Stimulated activated CD4-positive, alpha-beta T cell treated with anti-CD3 and anti-CD28 coated beads, Interleukin-2, amount 100 ng/mL, for 4 hours (primary cell): ENCODE results near the gene LRIF1.
"Not testable (repeated sequence)": the region's sequence is repeated elsewhere in the genome, so short reads cannot be mapped to it uniquely, and the experiment has no call there.

Experiments
- DNase-seq: peaks from one replicate; pipeline ENCODE4 v3.0.0-alpha.2; 2020; ENCODE audit warnings: low read depth

The LRIF1 gene

DNA sequence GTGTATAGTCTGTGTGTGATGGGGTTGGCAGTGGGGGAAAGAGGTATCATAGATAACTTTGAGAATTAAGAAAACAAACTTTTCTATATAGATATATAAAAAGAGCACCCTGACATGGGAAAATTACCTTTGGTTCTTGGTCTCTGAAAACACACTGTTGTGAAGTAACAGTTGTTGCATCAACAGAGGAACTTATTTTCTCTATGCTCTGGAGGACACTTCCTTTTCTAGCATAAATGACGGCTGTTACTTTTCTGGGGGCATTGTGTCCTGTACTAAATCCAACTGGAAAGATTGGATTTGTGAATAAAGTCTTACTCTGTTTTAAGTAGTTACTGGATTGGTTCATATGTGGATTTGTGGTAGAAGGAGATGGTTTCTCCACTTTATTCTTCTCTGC lies 12.6 kb downstream of the LRIF1 start:
- no peak for DNase-seq

DNA sequence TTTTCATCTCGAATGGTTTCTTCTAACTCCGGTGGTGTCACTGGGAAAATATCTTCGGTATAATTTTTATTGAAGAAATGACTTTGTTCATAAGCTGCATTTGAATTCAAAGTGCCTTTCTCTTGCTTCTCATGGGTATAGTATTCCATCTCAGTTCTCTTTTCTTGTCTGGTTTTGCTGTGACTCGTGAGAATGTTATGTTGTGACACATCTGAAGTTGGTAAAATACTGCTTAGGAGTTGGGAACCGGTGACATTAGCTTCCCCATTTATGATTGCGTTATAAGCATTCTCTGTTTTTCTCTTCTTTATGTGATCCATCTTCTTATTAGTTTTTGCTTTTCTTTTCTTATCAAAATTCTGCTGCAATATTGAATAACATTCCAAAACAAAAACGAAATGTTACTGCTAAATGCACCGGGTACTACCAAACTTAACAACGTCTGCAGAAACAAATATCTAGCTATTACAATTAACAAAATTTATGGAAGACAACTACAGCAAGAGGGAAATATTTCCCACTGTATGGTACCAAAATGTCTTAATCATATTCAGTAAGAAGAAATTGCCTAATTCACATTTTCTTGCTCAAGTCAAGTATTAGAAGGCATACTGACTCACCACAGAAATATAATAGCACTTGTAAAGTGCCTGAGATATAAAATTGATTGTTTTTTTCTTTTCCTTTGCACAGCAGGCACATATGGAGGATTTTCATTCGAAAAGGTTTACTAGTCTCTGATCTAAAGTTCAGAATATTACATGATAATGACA lies 15.5 kb downstream of the LRIF1 start:
- DNase-seq, result no peak

DNA sequence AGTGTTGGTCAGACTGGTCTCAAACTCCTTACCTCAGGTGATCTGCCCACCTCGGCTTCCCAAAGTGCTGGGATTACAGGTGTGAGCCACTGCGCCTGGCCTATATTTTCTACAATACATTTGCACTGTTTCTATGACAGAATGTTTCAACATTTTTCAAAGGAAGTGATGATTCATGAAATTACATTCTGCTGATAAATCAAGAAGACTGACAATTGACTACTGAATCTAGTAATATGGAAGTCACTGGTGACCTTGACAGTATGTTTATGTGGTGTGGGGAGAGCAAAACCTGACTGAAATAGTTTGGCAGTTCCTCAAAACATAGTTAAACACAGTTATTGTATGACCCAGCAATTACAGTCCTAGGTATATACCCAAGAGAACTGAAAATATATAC lies 18.1 kb downstream of the LRIF1 start:
- no peak for DNase-seq

DNA sequence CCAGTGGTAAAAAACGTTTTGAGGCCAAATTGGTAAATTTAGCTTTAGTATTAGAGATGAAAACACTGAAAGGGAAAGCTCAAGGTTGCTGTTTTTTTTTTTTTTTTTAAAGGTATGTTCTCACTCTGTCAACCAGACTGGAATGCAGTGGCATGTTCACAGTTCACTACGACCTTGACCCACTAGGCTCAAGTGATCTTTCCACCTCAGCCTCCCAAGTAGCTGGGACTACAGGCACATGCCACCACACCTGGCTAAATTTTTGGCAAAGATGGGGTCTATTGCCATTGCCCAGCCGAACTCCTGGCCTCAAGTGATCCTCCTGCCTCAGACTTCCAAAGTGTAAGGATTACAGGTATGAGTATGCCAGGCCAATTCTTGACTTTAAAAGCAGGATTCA lies 18.9 kb downstream of the LRIF1 start:
- DNase-seq, result no peak

DNA sequence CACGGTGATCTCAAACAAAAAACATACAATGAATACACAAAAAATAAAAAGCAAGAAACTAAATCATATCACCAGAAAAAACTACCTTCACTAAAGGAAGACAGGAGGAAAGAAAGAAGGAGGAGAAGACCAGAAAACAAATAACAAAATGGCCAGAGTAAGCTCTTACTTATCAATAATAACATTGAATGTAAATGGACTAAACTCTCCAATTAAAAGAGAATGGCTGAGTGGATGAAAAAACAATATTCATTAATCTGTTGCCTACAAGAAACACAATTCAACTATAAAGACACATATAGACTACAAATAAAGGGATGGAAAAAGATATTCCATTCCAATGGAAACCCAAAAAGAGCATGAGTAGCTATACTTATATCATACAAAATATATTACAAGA lies 27.2 kb downstream of the LRIF1 start:
- DNase-seq, result no peak

DNA sequence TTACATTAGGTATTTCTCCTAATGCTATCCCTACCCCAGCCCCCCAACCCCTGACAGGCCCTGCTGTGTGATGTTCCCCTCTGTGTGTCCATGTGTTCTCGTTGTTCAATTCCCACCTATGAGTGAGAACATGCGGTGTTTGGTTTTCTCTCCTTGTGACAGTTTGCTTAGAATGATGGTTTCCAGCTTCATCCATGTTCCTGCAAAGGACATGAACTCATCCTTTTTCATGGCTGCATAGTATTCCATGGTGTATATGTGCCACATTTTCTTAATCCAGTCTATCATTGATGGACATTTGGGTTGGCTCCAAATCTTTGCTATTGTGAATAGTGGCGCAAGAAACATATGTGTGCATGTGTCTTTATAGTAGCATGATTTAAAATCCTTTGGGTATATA lies 32.6 kb downstream of the LRIF1 start:
- not testable (repeated sequence) for DNase-seq

DNA sequence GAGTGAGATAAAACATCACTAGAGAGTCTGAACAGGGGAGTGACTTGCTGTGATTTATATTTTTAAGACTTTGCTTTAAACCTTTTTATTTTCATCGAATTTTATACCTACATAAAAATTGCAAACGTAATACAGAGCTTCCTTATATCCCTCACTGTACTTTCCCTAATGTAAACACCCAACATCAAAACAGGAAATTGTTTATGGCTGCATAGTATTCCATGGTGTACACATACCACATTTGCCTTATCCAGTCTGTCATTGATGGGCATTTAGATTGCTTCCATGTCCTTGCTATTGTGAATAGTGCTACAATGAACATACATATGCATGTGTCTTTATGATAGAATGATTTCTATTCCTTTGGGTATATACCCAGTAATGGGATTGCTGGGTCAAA lies 34.8 kb downstream of the LRIF1 start:
- no peak for DNase-seq

DNA sequence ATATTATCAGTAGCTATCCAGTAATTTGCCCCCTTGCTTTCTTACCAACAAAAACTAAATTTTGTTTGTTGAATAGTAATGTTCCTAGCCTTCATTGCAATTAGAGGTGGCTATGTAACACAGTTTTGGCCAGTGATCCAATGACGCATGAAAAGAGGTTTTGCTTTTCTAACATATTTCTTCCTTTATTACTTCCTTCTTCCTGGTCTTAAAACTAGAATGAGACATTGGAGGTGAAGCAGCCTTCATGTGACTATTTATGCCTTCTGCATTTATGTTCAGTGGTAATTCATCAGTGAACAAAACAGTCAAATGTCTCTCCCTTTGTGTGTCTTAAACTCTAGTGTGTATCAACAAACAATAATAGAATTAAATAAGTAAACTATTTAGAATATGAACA lies 35.5 kb downstream of the LRIF1 start:
- DNase-seq, result no peak

DNA sequence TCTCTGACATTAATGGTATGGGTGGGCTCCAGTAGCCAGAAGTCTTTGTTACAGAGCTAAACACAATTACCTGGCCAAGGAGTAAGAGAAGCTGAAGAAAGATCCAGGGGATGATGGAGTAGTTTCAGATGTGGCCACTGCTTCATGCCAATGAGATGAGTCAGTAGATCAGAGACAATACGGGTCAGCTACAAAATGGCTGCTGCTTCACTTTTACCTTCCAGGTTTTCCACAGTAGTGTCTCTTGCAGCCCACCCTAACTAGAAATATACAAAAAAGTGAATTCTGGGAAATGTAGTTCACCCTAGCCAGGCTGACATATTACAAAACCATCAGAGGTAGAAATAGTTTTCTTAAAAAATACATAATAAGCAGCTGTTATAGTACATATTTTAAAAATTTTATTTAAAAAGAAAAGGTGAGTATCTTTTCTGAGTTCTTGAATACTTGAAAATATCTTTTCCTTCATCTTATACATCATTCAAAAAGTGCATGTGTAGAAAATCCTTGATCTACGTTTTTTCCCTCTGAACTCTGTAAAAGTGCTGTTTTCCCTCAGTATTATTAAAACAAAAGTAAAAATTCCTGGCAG lies 36.1 kb downstream of the LRIF1 start:
- no peak for DNase-seq

DNA sequence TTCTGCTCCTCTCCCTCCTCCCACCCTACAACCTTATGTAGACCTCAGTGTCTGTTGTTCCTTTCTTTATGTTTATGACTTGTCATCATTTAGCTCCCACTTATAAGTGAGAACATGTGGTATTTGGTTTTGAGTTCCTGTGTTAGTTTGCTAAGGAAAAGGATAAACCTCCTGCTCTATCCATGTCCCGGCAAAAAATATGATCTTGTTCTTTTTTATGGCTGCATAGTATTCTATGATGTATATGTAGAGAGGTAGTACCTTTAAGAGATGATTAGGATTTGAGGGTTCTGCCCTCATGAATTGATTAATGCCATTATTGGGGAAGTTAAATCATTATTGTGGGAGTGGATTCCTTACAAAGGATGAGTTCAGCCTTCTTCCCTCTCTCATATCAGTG lies 41.8 kb downstream of the LRIF1 start:
- no peak for DNase-seq

DNA sequence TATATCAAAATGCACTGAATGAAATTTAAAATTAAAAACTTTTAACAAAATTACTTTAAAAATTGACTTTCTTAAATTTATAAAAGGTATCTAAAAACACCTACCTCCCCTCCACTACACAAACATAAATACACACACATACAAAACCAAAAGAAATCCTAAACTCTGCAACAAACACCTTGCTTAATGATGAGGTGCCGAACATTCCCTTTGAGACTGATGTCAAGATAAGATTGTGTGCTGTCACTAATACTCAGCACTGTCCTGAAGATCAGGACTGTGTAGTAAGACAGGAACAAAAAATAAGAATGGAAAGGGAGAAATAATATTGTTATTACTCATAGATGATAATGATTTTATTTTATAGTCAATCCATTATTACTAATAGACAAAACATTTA lies 45.7 kb downstream of the LRIF1 start:
- no peak for DNase-seq

DNA sequence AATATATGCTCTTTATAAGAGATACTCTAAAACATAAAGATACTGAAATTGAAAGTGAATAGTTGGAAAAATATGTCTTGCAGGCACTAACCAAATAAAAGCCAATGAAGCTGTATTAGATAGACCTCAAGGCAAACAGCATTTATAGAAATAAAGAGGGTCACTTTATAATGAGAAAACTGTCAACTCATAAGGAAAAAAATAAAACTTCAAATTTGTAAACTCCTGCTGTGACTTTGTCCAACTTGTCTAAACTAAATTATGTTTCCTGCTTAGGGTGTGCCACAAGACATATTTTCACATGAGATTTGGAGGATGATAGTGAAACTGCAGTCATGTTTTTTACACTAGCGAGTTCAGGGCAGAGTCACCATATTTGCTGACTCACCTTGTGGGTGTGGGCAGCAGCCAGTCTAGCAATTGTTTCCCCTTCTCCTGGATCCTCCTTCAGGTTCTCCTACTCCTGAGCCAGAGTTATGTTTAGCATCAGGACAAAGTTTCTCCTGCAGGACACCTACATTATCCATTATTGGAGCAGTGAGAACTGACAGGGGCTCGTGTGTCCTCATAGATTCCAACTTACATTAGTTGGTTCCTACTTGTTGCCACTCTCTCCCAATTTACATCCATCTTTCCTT lies 46.9 kb downstream of the LRIF1 start:
- peak; percentile 10 for DNase-seq

DNA sequence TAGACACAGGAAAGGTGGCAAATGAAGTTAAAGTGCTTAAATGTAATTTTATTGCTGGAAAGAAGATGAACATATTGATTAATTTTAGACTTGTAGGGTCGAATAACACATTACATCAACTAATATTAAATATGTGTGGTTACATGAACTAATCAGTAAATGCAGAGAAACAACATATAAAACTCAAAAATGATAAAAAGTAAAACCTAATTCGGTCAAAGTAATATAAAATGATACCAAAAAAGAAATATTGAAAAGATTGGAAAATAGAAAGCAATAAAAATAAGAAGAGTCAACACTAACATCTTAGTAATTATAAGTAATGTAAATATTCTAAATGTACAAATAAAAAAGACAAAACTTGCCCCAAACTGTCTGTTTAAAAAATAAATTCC lies 47.5 kb downstream of the LRIF1 start:
- DNase-seq, result no peak

DNA sequence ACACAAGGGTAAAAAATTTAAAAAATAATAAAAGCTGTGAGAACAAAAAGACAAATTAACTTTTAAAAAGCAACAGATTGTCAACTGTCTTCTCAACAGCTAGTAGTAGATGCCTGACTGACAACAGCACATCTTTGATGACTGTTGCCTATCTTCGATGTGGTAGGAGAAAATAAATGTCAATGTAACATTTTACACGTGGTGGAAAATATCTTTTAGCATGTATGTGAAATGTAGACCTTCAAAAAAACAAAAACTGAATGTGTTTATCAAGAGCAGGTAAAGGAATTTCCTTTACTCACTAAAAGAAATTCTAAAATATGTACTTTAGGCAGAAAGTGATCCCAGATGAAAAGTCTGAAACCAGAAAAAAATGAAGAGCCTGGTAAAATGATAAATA lies 47.9 kb downstream of the LRIF1 start:
- no peak for DNase-seq

DNA sequence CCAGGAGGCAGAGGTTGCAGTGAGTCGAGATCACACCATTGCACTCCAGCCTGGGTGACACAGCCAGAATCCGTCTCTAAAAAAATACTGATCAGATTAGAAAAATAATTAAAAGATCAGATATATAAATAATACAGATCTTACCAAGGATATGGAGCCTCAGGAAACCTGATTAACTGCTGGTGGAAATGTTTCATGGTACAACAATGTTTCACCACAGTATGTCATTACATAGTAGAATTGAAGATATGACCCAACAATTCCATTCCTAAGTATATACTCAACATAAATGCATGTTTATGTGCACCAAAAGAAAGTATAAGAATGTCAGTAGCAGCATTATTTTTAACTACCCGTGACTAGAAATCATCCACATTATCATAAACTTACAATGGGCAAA lies 49.0 kb downstream of the LRIF1 start:
- DNase-seq, result no peak

DNA sequence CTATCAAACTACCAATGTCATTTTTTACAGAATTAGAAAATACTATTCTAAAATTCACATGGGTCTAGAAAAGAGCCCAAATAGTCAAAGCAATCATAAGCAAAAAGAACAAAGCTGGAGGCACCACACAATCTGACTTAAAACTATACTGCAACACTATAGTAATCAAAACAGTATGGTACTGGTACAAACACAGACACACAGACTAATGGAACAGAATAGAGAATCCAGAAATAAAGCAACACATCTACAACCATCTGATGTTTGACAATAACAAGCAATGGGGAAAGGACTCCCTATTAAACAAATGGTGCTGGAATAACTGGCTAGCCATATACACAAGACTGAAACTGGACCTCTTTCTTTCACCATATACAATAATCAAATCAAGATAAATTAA lies 50.9 kb downstream of the LRIF1 start:
- DNase-seq, result no peak

DNA sequence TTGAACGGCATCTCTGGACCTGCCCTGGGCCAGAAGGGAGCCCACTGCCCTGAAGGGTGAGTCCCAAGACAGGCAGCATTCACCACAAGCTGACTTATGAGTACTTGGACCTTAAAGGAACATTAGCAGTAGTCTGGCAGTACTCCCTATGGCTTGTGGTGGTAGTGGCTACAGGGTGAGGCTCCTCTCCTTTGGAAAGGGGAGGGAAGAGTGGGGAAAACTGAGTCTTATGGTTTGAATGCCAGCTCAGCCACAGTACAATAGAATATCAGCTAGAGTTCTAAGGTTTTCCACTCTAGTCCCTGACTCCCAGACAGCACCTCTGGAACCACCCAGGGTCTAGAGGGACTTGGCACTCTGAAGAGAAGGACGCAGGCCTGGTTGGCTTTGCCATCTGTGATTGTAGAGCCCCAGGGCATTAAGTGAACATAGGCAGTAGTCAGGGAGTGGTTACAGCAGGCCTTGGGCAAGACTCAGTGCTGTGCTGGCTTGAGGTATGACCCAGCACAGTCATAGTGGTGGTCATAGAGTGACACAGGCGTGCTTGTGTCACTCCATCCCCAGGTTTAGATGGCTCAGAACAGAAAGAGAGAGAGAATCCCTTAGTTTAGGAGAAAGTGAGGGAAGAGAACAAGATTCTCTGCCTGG lies 59.7 kb downstream of the LRIF1 start:
- no peak for DNase-seq

DNA sequence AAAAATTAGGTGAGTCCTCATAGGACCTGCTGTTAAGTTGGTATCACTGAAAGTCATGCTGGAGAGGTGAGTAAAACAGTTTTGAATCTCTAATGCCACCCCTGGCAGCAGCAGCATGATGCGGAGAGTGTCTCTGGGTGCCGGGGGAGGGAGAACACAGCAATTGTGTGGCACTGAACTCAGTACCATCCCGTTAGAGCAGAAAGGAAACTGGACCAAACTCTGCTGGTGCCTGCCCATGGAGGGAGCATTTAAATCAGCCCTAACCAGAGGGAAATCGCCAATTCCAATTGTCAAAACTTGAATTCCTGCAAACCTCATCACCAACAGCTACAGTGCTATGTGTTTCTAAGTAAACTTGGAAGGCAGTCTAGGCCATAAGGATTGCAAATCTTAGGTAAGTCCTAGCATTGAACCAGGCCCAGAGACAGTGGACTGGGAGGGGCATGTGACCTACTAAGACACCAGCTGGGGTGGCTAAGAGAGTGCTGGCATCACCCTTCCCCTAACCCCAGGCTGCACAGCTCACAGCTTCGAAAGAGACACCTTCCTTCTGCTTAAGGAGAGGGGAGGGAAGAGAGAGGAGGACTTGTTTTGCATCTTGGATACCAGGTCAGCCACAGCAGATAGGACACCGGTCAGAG lies 60.8 kb downstream of the LRIF1 start:
- no peak for DNase-seq

DNA sequence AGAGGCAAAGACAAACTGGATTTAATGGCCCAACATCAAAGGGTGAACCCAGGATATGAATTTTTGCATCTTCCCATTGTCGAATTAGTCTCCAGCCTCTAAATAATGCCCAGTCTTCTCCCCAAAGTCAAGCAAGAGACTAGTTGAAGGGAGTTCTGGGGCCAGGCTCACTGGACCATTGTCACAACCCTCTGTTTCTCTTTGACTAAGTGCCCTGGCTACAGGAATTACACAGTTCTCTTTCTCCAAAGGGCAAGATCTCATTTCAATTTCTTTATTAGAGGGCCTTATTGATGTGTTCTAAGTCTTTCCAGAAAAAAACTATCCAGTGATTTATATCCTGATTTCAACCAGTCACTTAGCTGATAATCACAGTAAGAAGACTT lies 64.3 kb downstream of the LRIF1 start:
- no peak for DNase-seq

DNA sequence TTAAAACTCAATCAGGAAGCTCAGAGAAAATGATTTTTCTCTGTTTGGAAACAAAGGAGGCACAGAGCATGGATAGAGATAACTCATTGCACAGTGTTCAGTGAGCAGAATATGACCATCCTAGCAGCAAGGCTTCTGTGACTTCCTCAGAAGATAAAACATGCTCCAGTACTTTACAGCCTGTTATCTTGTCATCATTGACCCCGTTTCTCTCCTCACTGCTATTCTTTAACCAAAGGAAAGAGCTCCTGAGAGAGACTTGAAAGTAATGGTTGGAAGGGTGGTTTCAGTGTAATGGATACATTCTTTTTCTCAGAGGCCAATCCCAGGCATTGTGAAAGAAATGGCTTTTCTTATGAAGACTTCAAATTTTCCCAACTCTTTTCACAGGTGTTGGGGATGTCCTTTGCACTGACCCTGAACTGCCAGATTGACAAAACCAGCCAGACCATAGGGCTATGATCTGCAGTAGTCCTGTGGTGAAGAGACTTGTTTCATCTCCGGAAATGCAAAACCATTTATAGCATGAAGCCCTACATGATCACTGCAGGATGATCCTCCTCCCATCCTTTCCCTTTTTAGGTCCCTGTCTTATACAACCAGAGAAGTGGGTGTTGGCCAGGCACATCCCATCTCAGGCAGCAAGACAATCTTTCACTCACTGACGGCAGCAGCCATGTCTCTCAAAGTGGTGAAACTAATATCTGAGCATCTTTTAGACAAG lies 64.8 kb downstream of the LRIF1 start:
- no peak for DNase-seq

DNA sequence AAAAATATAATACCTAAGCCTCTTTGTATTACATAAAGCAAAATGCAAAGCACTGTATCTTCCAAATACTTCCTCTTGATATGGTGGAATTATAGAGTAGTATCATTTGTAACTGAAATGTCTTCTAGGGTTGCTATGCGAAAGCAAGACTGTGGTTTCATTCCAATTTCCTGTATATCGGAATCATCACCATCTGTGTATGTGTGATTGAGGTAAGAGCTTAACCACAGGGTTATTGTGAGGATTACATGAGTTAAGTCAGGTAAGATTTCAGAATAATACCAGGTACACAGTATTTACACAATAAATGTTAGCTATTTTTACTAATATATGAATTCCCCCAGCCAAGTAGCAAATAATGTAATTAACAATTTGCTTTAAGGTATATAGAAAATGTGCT lies 66.0 kb downstream of the LRIF1 start:
- no peak for DNase-seq
